ENCODE results near the gene NPNT.

The NPNT gene

GRCh38 chr4:106010761-106011160, 115.5 kb downstream of the NPNT start:
- no peak overlapping the region for H3K4me3 ChIP-seq (ENCODE audit: low read depth, low read length)
- DNase-seq (ENCODE audit: low read depth) = no peak
- TF ChIP-seq CTCF (conservative IDR thresholded peaks at IDR 0.05; ENCODE audit: low read depth, low read length) = no peak

- no peak for TF ChIP-seq CTCF (conservative IDR thresholded peaks at IDR 0.05; ENCODE audit: low read depth, low read length)
- no peak for DNase-seq (ENCODE audit: low read depth)
- H3K4me3 ChIP-seq (ENCODE audit: low read depth, low read length) = no peak overlapping the region
These were observed 116.1 kb downstream of the NPNT start for GRCh38 chr4:106011387-106011786.

- DNase-seq (ENCODE audit: low read depth) = no peak
- TF ChIP-seq CTCF (conservative IDR thresholded peaks at IDR 0.05; ENCODE audit: low read depth, low read length) = no peak
- H3K4me3 ChIP-seq (ENCODE audit: low read depth, low read length) = no peak overlapping the region
These were observed 122.7 kb downstream of the NPNT start for GRCh38 chr4:106017975-106018374.

GRCh38 chr4:106019771-106020170, 124.5 kb downstream of the NPNT start:
- H3K4me3 ChIP-seq (ENCODE audit: low read depth, low read length) = no peak overlapping the region
- no peak for DNase-seq (ENCODE audit: low read depth)
- TF ChIP-seq CTCF (conservative IDR thresholded peaks at IDR 0.05; ENCODE audit: low read depth, low read length) = no peak
